Hematopoietic multipotent progenitor cell treated with erythropoietin and hydrocortisone succinate and interleukin-3 and kit ligand, for 8 days (in vitro differentiated cells): ENCODE measurements around the gene VEGFA.
"Not testable (repeated sequence)": the region's sequence is repeated elsewhere in the genome, so short reads cannot be mapped to it uniquely, and the experiment has no call there.

ENCODE experiments used
- DNase-seq: peaks from one replicate; pipeline ENCODE4 v3.0.0-alpha.2; 2015

VEGFA gene

GRCh38 chr6:43806043-43806757 lies 36.2 kb downstream of the VEGFA start:
- DNase-seq = no peak

GRCh38 chr6:43806758-43807227 lies 36.8 kb downstream of the VEGFA start:
- DNase-seq = no peak

GRCh38 chr6:43807228-43808061 lies 37.4 kb downstream of the VEGFA start:
- peak; percentile 89 for DNase-seq

GRCh38 chr6:43808412-43808811 lies 38.4 kb downstream of the VEGFA start:
- DNase-seq = no peak

GRCh38 chr6:43809417-43810305 lies 39.6 kb downstream of the VEGFA start:
- no peak for DNase-seq

GRCh38 chr6:43810965-43811732 lies 41.1 kb downstream of the VEGFA start:
- DNase-seq = peak; percentile 38

- DNase-seq = no peak
Observed at GRCh38 chr6:43811733-43812099, 41.7 kb downstream of the VEGFA start.

- DNase-seq = no peak
Observed at GRCh38 chr6:43812850-43813578, 43.0 kb downstream of the VEGFA start.

GRCh38 chr6:43814111-43814510 lies 44.1 kb downstream of the VEGFA start:
- DNase-seq = no peak

- no peak for DNase-seq
Observed at GRCh38 chr6:43814865-43815264, 44.9 kb downstream of the VEGFA start.

GRCh38 chr6:43817192-43817591 lies 47.2 kb downstream of the VEGFA start:
- DNase-seq = peak; percentile 84

- DNase-seq = not testable (repeated sequence)
Observed at GRCh38 chr6:43818973-43819372, 49.0 kb downstream of the VEGFA start.

GRCh38 chr6:43819958-43820357 lies 49.9 kb downstream of the VEGFA start:
- no peak for DNase-seq

- no peak for DNase-seq
Observed at GRCh38 chr6:43820486-43820885, 50.5 kb downstream of the VEGFA start.

GRCh38 chr6:43821101-43821886 lies 51.3 kb downstream of the VEGFA start:
- DNase-seq = no peak

- DNase-seq = no peak
Observed at GRCh38 chr6:43823390-43823789, 53.4 kb downstream of the VEGFA start.

GRCh38 chr6:43823879-43824702 lies 54.1 kb downstream of the VEGFA start:
- DNase-seq = no peak

- DNase-seq = no peak
Observed at GRCh38 chr6:43824703-43825064, 54.7 kb downstream of the VEGFA start.

- no peak for DNase-seq
Observed at GRCh38 chr6:43825187-43826115, 55.4 kb downstream of the VEGFA start.
